Measurements from ENCODE around the gene SLC25A51.

SLC25A51 gene

DNA sequence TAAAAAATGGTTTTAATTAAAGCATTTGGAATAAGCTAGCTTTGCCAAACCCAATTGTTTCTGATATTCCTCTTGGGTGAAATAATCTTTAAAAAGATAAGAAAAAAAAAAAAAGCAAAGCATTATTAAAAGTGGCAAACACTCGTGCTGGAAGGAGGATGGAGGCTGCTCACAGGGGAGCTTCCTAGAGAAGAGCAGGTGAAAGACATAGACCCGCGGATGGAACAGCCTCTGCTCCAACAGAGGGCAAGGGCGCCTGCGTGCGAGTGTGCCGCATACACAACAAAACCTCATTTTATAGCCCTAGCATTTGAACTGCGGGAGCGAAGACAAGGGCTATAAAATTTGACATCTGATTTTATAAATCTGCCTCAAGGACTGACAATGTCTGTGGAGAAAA lies 33.4 kb upstream of the SLC25A51 start:
- H3K4me3 ChIP-seq (replicated peaks; ENCODE audit: low read depth, low read length) = no peak overlapping the region
- no peak for DNase-seq (ENCODE audit: low read depth)
- no peak for TF ChIP-seq CTCF (IDR thresholded peaks at IDR 0.05; ENCODE audit: low read length, missing control alignments)

DNA sequence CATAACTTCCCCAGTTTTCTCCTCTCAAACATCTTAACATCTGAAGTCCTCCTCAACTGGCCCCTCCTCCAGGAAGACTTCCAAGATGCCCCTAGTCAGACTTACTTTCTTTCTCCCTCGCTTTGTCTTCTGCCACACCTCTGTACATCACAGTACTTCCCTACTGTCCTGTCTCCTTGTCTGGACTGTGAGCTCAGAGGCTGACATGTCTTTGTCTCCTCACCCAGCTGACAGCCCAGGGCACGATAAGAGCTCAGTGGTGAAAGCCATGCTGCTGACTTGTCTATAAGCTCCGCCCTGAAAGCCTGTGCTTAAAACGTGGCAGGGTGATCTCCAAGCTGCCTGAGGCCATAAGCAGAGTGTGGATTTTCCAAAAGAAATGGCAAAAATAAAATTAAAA lies 33.0 kb upstream of the SLC25A51 start:
- no peak for TF ChIP-seq CTCF (IDR thresholded peaks at IDR 0.05; ENCODE audit: low read length, missing control alignments)
- no peak overlapping the region for H3K4me3 ChIP-seq (replicated peaks; ENCODE audit: low read depth, low read length)
- peak; percentile 75 for DNase-seq (ENCODE audit: low read depth)

DNA sequence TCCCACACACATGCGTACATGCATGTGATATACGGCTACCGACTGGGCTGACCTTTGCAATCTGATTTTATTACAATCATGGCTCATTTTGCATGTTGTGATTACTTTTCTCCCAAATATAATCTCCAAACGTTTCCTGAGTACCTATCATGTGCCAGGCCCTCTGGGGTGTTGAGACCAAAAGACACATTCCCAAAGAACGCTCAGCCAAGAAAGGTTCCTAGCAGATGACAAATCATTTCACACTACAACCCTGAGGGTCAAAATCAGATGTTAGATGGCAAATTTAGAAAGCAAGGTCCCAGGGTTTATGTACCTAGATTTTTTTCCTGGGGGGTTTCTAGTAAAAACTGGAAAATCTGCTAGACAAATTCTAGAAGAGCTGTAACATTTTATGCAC lies 32.4 kb upstream of the SLC25A51 start:
- TF ChIP-seq CTCF (IDR thresholded peaks at IDR 0.05; ENCODE audit: low read length, missing control alignments) = no peak
- no peak overlapping the region for H3K4me3 ChIP-seq (replicated peaks; ENCODE audit: low read depth, low read length)

GRCh38 chr9:37935096-37935495 lies 31.2 kb upstream of the SLC25A51 start:
- DNase-seq (ENCODE audit: low read depth) = no peak
- no peak for TF ChIP-seq CTCF (IDR thresholded peaks at IDR 0.05; ENCODE audit: low read length, missing control alignments)
- no peak overlapping the region for H3K4me3 ChIP-seq (replicated peaks; ENCODE audit: low read depth, low read length)

More for the DNA sequence above, 32.4 kb upstream of the SLC25A51 start:
- DNase-seq (ENCODE audit: low read depth) = no peak

GRCh38 chr9:37931592-37931991 lies 27.7 kb upstream of the SLC25A51 start:
- DNase-seq (ENCODE audit: low read depth) = no peak
- no peak overlapping the region for H3K4me3 ChIP-seq (replicated peaks; ENCODE audit: low read depth, low read length)
- TF ChIP-seq CTCF (IDR thresholded peaks at IDR 0.05; ENCODE audit: low read length, missing control alignments) = no peak

- no peak for TF ChIP-seq CTCF (IDR thresholded peaks at IDR 0.05; ENCODE audit: low read length, missing control alignments)
- no peak overlapping the region for H3K4me3 ChIP-seq (replicated peaks; ENCODE audit: low read depth, low read length)
- DNase-seq (ENCODE audit: low read depth) = peak; percentile 78
These were observed 25.5 kb upstream of the SLC25A51 start for GRCh38 chr9:37929441-37929895.
